ENCODE results near the gene PUS10.

Gene PUS10

DNA sequence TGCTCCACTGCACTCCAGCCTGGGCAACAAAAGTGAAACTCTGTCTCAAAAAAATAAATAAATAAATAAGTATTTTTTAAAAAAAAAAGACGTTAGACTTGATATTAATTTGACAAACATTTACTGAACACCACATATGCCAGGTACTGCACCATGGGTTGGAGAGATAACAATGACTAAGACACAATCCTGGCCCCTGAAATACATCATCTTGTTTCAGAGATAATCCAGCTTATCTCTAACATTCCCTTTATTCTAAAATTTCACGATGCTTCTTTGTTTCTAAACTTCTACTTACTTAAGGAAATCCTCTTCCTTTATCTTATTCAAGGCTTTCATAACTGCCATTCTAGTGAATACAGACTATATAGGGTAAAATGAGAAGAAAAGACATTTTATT is 55.5 kb downstream of the PUS10 start:
- no peaks in the 10 kb centered on the region for H3K27me3 ChIP-seq (ENCODE audit: control insufficient read depth in 3 of 3, insufficient read depth in 3 of 3, low read depth in 1 of 3, low read length in 3 of 3)
- no peak overlapping the region for H4K8ac ChIP-seq (ENCODE audit: low read depth, low read length)
- H4K91ac ChIP-seq (ENCODE audit: low read depth, low read length, poor library complexity) = no peak overlapping the region
- no peak overlapping the region for H2AFZ ChIP-seq (ENCODE audit: low read length)
- H3K23ac ChIP-seq (ENCODE audit: low read depth, low read length, poor library complexity) = no peak overlapping the region
- H3K9ac ChIP-seq (ENCODE audit: low read depth, low read length, poor library complexity) = no peak overlapping the region
- H2BK15ac ChIP-seq (ENCODE audit: low read length) = no peak overlapping the region
- H3K14ac ChIP-seq (ENCODE audit: low read length) = no peak overlapping the region
- H3K4me1 ChIP-seq (ENCODE audit: control insufficient read depth in 2 of 2, insufficient read depth in 1 of 2, low read depth in 1 of 2, low read length in 2 of 2) = no peaks in the 10 kb centered on the region
- no peak overlapping the region for H3K18ac ChIP-seq (ENCODE audit: low read length)
- no peak overlapping the region for H2BK120ac ChIP-seq (ENCODE audit: low read depth, low read length)
- WGBS, 2 donors (ENCODE audit: extremely low coverage in 2 of 2, insufficient read length in 2 of 2, insufficient replicate concordance in 1 of 2) = no CpG with 5 or more reads among the region's 2 CpGs
- H3K27ac ChIP-seq (replicated peaks; ENCODE audit: low read length) = no peak overlapping the region
- no peak overlapping the region for H2BK5ac ChIP-seq (ENCODE audit: low read length)
- no peak overlapping the region for H3K4ac ChIP-seq (ENCODE audit: low read length)
- H3K4me2 ChIP-seq (ENCODE audit: insufficient read depth, low read length, poor library complexity, severe bottlenecking) = no peak overlapping the region
- no peak overlapping the region for H3K4me3 ChIP-seq (ENCODE audit: low read length in 2 of 2)
- no peak overlapping the region for H2BK12ac ChIP-seq (ENCODE audit: low read length)
- H3K36me3 ChIP-seq (replicated peaks in 1 of 2; ENCODE audit: control insufficient read depth in 2 of 2, insufficient read depth in 2 of 2, low read length in 2 of 2) = no peaks in the 10 kb centered on the region
- peaks cover 2% of the 10 kb centered on the region for H3K79me1 ChIP-seq (ENCODE audit: low read depth, low read length)
- no peak overlapping the region for H2AK5ac ChIP-seq (ENCODE audit: low read depth, low read length)
- no peaks in the 10 kb centered on the region for H3K9me3 ChIP-seq (replicated peaks in 1 of 2; ENCODE audit: control insufficient read depth in 2 of 2, insufficient read depth in 1 of 2, low read depth in 1 of 2, low read length in 2 of 2)
- no peak for DNase-seq (ENCODE audit: low spot score)

- Histone ChIP-seq H3K4me1 (ENCODE audit: control insufficient read depth in 2 of 2, insufficient read depth in 1 of 2, low read depth in 1 of 2, low read length in 2 of 2) (no peaks in the 10 kb centered on the region), H3K79me1 (ENCODE audit: low read depth, low read length) (peaks cover 2% of the 10 kb centered on the region), H2AK5ac (ENCODE audit: low read depth, low read length) (no peak overlapping the region), H3K4me3 (ENCODE audit: low read length in 2 of 2) (no peak overlapping the region), H3K14ac (ENCODE audit: low read length) (no peak overlapping the region), H3K18ac (ENCODE audit: low read length) (no peak overlapping the region), H2AFZ (ENCODE audit: low read length) (no peak overlapping the region), H4K8ac (ENCODE audit: low read depth, low read length) (no peak overlapping the region), H3K27me3 (ENCODE audit: control insufficient read depth in 3 of 3, insufficient read depth in 3 of 3, low read depth in 1 of 3, low read length in 3 of 3) (no peaks in the 10 kb centered on the region), H2BK12ac (ENCODE audit: low read length) (no peak overlapping the region), H3K4me2 (ENCODE audit: insufficient read depth, low read length, poor library complexity, severe bottlenecking) (no peak overlapping the region), H3K9ac (ENCODE audit: low read depth, low read length, poor library complexity) (no peak overlapping the region), H2BK120ac (ENCODE audit: low read depth, low read length) (no peak overlapping the region), H4K91ac (ENCODE audit: low read depth, low read length, poor library complexity) (no peak overlapping the region), H3K27ac (replicated peaks; ENCODE audit: low read length) (no peak overlapping the region), H2BK15ac (ENCODE audit: low read length) (no peak overlapping the region), H3K4ac (ENCODE audit: low read length) (no peak overlapping the region), H3K36me3 (replicated peaks in 1 of 2; ENCODE audit: control insufficient read depth in 2 of 2, insufficient read depth in 2 of 2, low read length in 2 of 2) (no peaks in the 10 kb centered on the region), H2BK5ac (ENCODE audit: low read length) (no peak overlapping the region), H3K23ac (ENCODE audit: low read depth, low read length, poor library complexity) (no peak overlapping the region), H3K9me3 (replicated peaks in 1 of 2; ENCODE audit: control insufficient read depth in 2 of 2, insufficient read depth in 1 of 2, low read depth in 1 of 2, low read length in 2 of 2) (peaks cover 0 to 2% of the 10 kb centered on the region in 2 donors)
- no peak for DNase-seq (ENCODE audit: low spot score)
- WGBS, 2 donors (ENCODE audit: extremely low coverage in 2 of 2, insufficient read length in 2 of 2, insufficient replicate concordance in 1 of 2) = no CpG with 5 or more reads among the region's 4 CpGs
Observed at GRCh38 chr2:60961457-60961856, 56.6 kb downstream of the PUS10 start.

DNA sequence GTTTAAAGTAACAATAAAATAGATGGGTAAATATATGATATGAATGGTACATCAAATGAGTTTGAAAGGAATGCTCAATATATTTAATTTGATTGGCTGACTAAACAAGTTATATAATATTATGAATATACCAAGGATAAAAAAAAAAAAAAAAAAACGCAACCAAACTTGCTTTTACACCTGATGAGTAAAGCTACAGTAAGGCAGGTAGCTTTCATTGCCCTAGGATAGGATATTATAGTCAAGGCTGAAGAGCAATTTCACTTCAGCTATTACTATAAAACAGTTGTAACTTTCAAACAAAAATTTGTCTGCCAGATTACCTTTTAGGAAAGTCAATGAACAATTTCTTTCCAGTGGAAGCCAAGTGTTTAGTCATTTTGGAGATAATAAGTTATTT is 57.3 kb downstream of the PUS10 start:
- Histone ChIP-seq H3K27me3 (ENCODE audit: control insufficient read depth in 3 of 3, insufficient read depth in 3 of 3, low read depth in 1 of 3, low read length in 3 of 3) (no peaks in the 10 kb centered on the region), H3K4me2 (ENCODE audit: insufficient read depth, low read length, poor library complexity, severe bottlenecking) (no peak overlapping the region), H3K4me1 (ENCODE audit: control insufficient read depth in 2 of 2, insufficient read depth in 1 of 2, low read depth in 1 of 2, low read length in 2 of 2) (no peaks in the 10 kb centered on the region), H3K27ac (replicated peaks; ENCODE audit: low read length) (no peak overlapping the region), H4K91ac (ENCODE audit: low read depth, low read length, poor library complexity) (no peak overlapping the region), H2BK120ac (ENCODE audit: low read depth, low read length) (no peak overlapping the region), H3K36me3 (replicated peaks in 1 of 2; ENCODE audit: control insufficient read depth in 2 of 2, insufficient read depth in 2 of 2, low read length in 2 of 2) (no peaks in the 10 kb centered on the region), H3K9ac (ENCODE audit: low read depth, low read length, poor library complexity) (no peak overlapping the region), H3K9me3 (replicated peaks in 1 of 2; ENCODE audit: control insufficient read depth in 2 of 2, insufficient read depth in 1 of 2, low read depth in 1 of 2, low read length in 2 of 2) (peaks cover 0 to 2% of the 10 kb centered on the region in 2 donors), H3K23ac (ENCODE audit: low read depth, low read length, poor library complexity) (no peak overlapping the region), H4K8ac (ENCODE audit: low read depth, low read length) (no peak overlapping the region), H2BK15ac (ENCODE audit: low read length) (no peak overlapping the region), H3K4me3 (ENCODE audit: low read length in 2 of 2) (no peak overlapping the region), H3K4ac (ENCODE audit: low read length) (no peak overlapping the region), H2BK5ac (ENCODE audit: low read length) (no peak overlapping the region), H3K18ac (ENCODE audit: low read length) (no peak overlapping the region), H3K79me1 (ENCODE audit: low read depth, low read length) (peaks cover 2% of the 10 kb centered on the region), H2AK5ac (ENCODE audit: low read depth, low read length) (no peak overlapping the region), H3K14ac (ENCODE audit: low read length) (no peak overlapping the region), H2AFZ (ENCODE audit: low read length) (no peak overlapping the region), H2BK12ac (ENCODE audit: low read length) (no peak overlapping the region)
- no CpG with 5 or more reads among the region's 1 CpG for WGBS, 2 donors (ENCODE audit: extremely low coverage in 2 of 2, insufficient read length in 2 of 2, insufficient replicate concordance in 1 of 2)
- DNase-seq (ENCODE audit: low spot score) = no peak

- Histone ChIP-seq H3K23ac (ENCODE audit: low read depth, low read length, poor library complexity) (no peak overlapping the region), H2BK5ac (ENCODE audit: low read length) (no peak overlapping the region), H2AK5ac (ENCODE audit: low read depth, low read length) (no peak overlapping the region), H2BK12ac (ENCODE audit: low read length) (no peak overlapping the region), H3K4me3 (ENCODE audit: low read length in 2 of 2) (no peak overlapping the region), H3K14ac (ENCODE audit: low read length) (no peak overlapping the region), H4K91ac (ENCODE audit: low read depth, low read length, poor library complexity) (no peak overlapping the region), H3K36me3 (replicated peaks in 1 of 2; ENCODE audit: control insufficient read depth in 2 of 2, insufficient read depth in 2 of 2, low read length in 2 of 2) (no peaks in the 10 kb centered on the region), H3K18ac (ENCODE audit: low read length) (peak overlapping the region; percentile 28), H2AFZ (ENCODE audit: low read length) (no peak overlapping the region), H3K4ac (ENCODE audit: low read length) (no peak overlapping the region), H3K4me1 (ENCODE audit: control insufficient read depth in 2 of 2, insufficient read depth in 1 of 2, low read depth in 1 of 2, low read length in 2 of 2) (no peaks in the 10 kb centered on the region), H2BK15ac (ENCODE audit: low read length) (no peak overlapping the region), H3K9me3 (replicated peaks in 1 of 2; ENCODE audit: control insufficient read depth in 2 of 2, insufficient read depth in 1 of 2, low read depth in 1 of 2, low read length in 2 of 2) (peaks cover 0 to 2% of the 10 kb centered on the region in 2 donors), H3K79me1 (ENCODE audit: low read depth, low read length) (peaks cover 2% of the 10 kb centered on the region), H4K8ac (ENCODE audit: low read depth, low read length) (no peak overlapping the region), H3K9ac (ENCODE audit: low read depth, low read length, poor library complexity) (no peak overlapping the region), H3K27me3 (ENCODE audit: control insufficient read depth in 3 of 3, insufficient read depth in 3 of 3, low read depth in 1 of 3, low read length in 3 of 3) (no peaks in the 10 kb centered on the region), H2BK120ac (ENCODE audit: low read depth, low read length) (no peak overlapping the region), H3K27ac (replicated peaks; ENCODE audit: low read length) (no peak overlapping the region), H3K4me2 (ENCODE audit: insufficient read depth, low read length, poor library complexity, severe bottlenecking) (no peak overlapping the region)
- no CpG with 5 or more reads among the region's 7 CpGs for WGBS, 2 donors (ENCODE audit: extremely low coverage in 2 of 2, insufficient read length in 2 of 2, insufficient replicate concordance in 1 of 2)
- no peak for DNase-seq (ENCODE audit: low spot score)
Observed at GRCh38 chr2:60959501-60959900, 58.6 kb downstream of the PUS10 start.

All from neuronal stem cell (in vitro differentiated cells).